NCI-H524 (cell line): Measurements from ENCODE around the gene KLK10.
"Not testable (repeated sequence)": the region's sequence is repeated elsewhere in the genome, so short reads cannot be mapped to it uniquely, and the experiment has no call there.

Experiments
- DNase-seq, 2 experiments: peaks; one replicate each; lab custom pipeline; 2025; lab: John Stamatoyannopoulos, UW

Gene KLK10

GRCh38 chr19:51001515-51001914 lies 18.0 kb downstream of the KLK10 start, which contains the start of gene KLK8:
TSS of gene KLK8 (minus strand) at chr19:51001604. CDS start at chr19:51001167, 437 bp downstream.
- DNase-seq: no peak

GRCh38 chr19:51000981-51001380 lies 18.5 kb downstream of the KLK10 start:
- DNase-seq: no peak

GRCh38 chr19:51000426-51000825 lies 19.1 kb downstream of the KLK10 start:
- no peak for DNase-seq

GRCh38 chr19:50998686-50999085 lies 20.8 kb downstream of the KLK10 start:
- no peak for DNase-seq

GRCh38 chr19:50998061-50998460 lies 21.4 kb downstream of the KLK10 start:
- no peak for DNase-seq

- DNase-seq: peak in 1 of 2 experiments; percentile 7
Measured at GRCh38 chr19:50994129-50994528, 25.4 kb downstream of the KLK10 start.

GRCh38 chr19:50992666-50993035 lies 26.9 kb downstream of the KLK10 start:
- no peak for DNase-seq

GRCh38 chr19:50984416-50984815 lies 35.1 kb downstream of the KLK10 start:
- not testable (repeated sequence) for DNase-seq

GRCh38 chr19:50983625-50984292 lies 35.8 kb downstream of the KLK10 start, which contains the start of gene KLK7:
TSS of gene KLK7 (minus strand) at chr19:50983917. CDS start at chr19:50982399, 1,518 bp downstream.
- no peak for DNase-seq

- DNase-seq: no peak
Measured at GRCh38 chr19:50982186-50982585, 37.3 kb downstream of the KLK10 start.

GRCh38 chr19:50981587-50982146 lies 37.8 kb downstream of the KLK10 start:
- no peak for DNase-seq

GRCh38 chr19:50980208-50980607 lies 39.3 kb downstream of the KLK10 start:
- no peak for DNase-seq

- DNase-seq: no peak
Measured at GRCh38 chr19:50979758-50980157, 39.8 kb downstream of the KLK10 start.

- no peak for DNase-seq
Measured at GRCh38 chr19:50978772-50979390, 40.6 kb downstream of the KLK10 start.

- DNase-seq: no peak
Measured at GRCh38 chr19:50977626-50978025, 41.9 kb downstream of the KLK10 start.

GRCh38 chr19:50975766-50976165 lies 43.7 kb downstream of the KLK10 start:
- no peak for DNase-seq

GRCh38 chr19:50974702-50975556 lies 44.6 kb downstream of the KLK10 start:
- DNase-seq: no peak

GRCh38 chr19:50972795-50973376 lies 46.6 kb downstream of the KLK10 start:
- DNase-seq: no peak

GRCh38 chr19:50969810-50970209 lies 49.7 kb downstream of the KLK10 start:
- DNase-seq: not testable (repeated sequence)

GRCh38 chr19:50969413-50969760 lies 50.1 kb downstream of the KLK10 start, which contains the start of gene KLK6:
TSS of gene KLK6 (minus strand) at chr19:50969591. CDS start at chr19:50968104, 1,487 bp downstream.
- DNase-seq: no peak

GRCh38 chr19:50968716-50969412 lies 50.6 kb downstream of the KLK10 start:
- no peak for DNase-seq
